GM12878 (cell line): Measurements from ENCODE around the gene HIRIP3. TPM values are rescaled to one million over a fixed set of nuclear protein-coding genes. Genes with fewer than 3 reads are reported as not detected.

Source experiments
- ATAC-seq: fragments of 200-7000 bp; cut with Tn5 transposase; 3 replicates; pipeline ENCODE4 v1.9.1; 2020; ENCODE audit warnings: mild to moderate bottlenecking, moderate library complexity
- BruUV-seq: library from RNA; stranded (reverse); fragments of 400-500 nt; replicated peaks from 2 replicates; lab custom pipeline; 2021; lab: Mats Ljungman, UMichigan
- CTCF ChIA-PET: fragments of 300-600 bp; sonication (Branson Sonifier 250); formaldehyde crosslinking; extraction: SDS; loops from one replicate; lab custom pipeline; 2021; ENCODE audit warnings: inconsistent platforms; lab: Yijun Ruan, JAX
- POLR2A ChIA-PET: fragments of 350-600 bp; formaldehyde crosslinking; extraction: SDS; loops from one replicate; lab custom pipeline; 2021; ENCODE audit warnings: inconsistent platforms; lab: Charles Lee
- RAD21 ChIA-PET: fragments of 300-600 bp; sonication (Branson Sonifier 250); formaldehyde crosslinking; loops from one replicate; lab custom pipeline; 2023; ENCODE audit warnings: antibody characterized with exemption; ENCODE audit not compliant: unreplicated experiment; lab: Charles Lee
- SMC1A ChIA-PET: fragments of 300-600 bp; sonication (Branson Sonifier 250); formaldehyde crosslinking; loops from one replicate; lab custom pipeline; 2023; ENCODE audit not compliant: unreplicated experiment, uncharacterized antibody; lab: Charles Lee
- DNase-seq: peaks from one replicate; pipeline ENCODE4 v3.0.0-alpha.2; 2011; ENCODE audit warnings: low read depth, low spot score
- FAIRE-seq: peaks from 3 replicates; lab custom pipeline; 2011; peaks lifted over from hg19 to GRCh38; lab: Jason Lieb, UNC
- H2AFZ ChIP-seq: 2 replicates; pipeline ENCODE4 v1.6.0; 2011; ENCODE audit warnings: low read depth, low read length, control low read depth; ENCODE audit not compliant: control insufficient read depth
- H3K27ac ChIP-seq: 2 replicates; pipeline ENCODE4 v1.5.1; 2011; ENCODE audit warnings: control low read depth; ENCODE audit not compliant: control insufficient read depth, insufficient read depth
- H3K27me3 ChIP-seq, 2 experiments: replicated peaks in 1 of 2; 2 replicates each; pipeline versions ENCODE4 v1.6.0 to v1.6.1; 2011; ENCODE audit warnings: low read length in 1 of 2; ENCODE audit not compliant: control insufficient read depth in 2 of 2, insufficient read depth in 2 of 2
- H3K36me3 ChIP-seq, 2 experiments: 2 replicates each; pipeline ENCODE4 v1.5.1; 2011; ENCODE audit warnings: low read length in 1 of 2; ENCODE audit not compliant: control insufficient read depth in 2 of 2, insufficient read depth in 2 of 2
- H3K4me1 ChIP-seq: 2 replicates; pipeline ENCODE4 v1.6.1; 2011; ENCODE audit warnings: mild to moderate bottlenecking, low read length, moderate library complexity, mixed read lengths; ENCODE audit not compliant: control insufficient read depth, insufficient read depth
- H3K4me2 ChIP-seq: 2 replicates; pipeline ENCODE4 v1.6.0; 2011; ENCODE audit warnings: control low read depth; ENCODE audit not compliant: control insufficient read depth, insufficient read depth
- H3K4me3 ChIP-seq: fragments of 200-600 bp; sonication (generic); 2 replicates; pipeline ENCODE4 v1.5.1; 2016
- H3K79me2 ChIP-seq: 2 replicates; pipeline ENCODE4 v1.6.0; 2011; ENCODE audit warnings: low read length; ENCODE audit not compliant: control insufficient read depth, insufficient read depth
- H3K9ac ChIP-seq: 2 replicates; pipeline ENCODE4 v1.8.0; 2011; ENCODE audit warnings: low read length, control low read depth, mixed read lengths; ENCODE audit not compliant: control insufficient read depth, insufficient read depth
- H3K9me3 ChIP-seq: replicated peaks from 3 replicates; pipeline ENCODE4 v1.5.1; 2011; ENCODE audit warnings: mild to moderate bottlenecking, low read length; ENCODE audit not compliant: control insufficient read depth, insufficient read depth
- H4K20me1 ChIP-seq: 2 replicates; pipeline ENCODE4 v1.6.0; 2011; ENCODE audit not compliant: control insufficient read depth, insufficient read depth
- POLR2A ChIP-seq: IDR thresholded peaks from 2 replicates; pipeline ENCODE4 v1.6.1; 2011; ENCODE audit warnings: low read depth, mild to moderate bottlenecking, low read length
- RB1 ChIP-seq: fragments of 450-650 bp; formaldehyde crosslinking; IDR thresholded peaks from 2 replicates; pipeline ENCODE4 v1.6.1; 2017; ENCODE audit warnings: mild to moderate bottlenecking, borderline replicate concordance
- YY1 ChIP-seq: IDR thresholded peaks from 2 replicates; pipeline ENCODE4 v1.6.1; 2011; ENCODE audit warnings: low read depth, mild to moderate bottlenecking, low read length
- ZNF384 ChIP-seq: IDR thresholded peaks from 2 replicates; pipeline ENCODE4 v1.6.1; 2012; ENCODE audit warnings: low read depth, mild to moderate bottlenecking, low read length, improper control_type of control experiment, borderline replicate concordance
- WGBS: methylation state at CpG from one replicate; pipeline ENCODE4 v1.1.6; 2016; ENCODE audit warnings: low lambda C conversion rate; ENCODE audit not compliant: insufficient replicate concordance, insufficient coverage; ENCODE audit errors: missing lambda C conversion rate; 5-methylcytosine and 5-hydroxymethylcytosine counted together
- in situ Hi-C: fragments of 300-500 bp; cut with MboI; formaldehyde crosslinking; loops from 9 replicates; pipeline ENCODE4 v1.14.3; 2018; ENCODE audit warnings: mixed read lengths
- intact Hi-C: fragments of 100-400 bp; cut with micrococcal nuclease; formaldehyde crosslinking; loops from one replicate; pipeline ENCODE4 v1.14.2; 2022; ENCODE audit not compliant: unreplicated experiment
- polyA plus RNA-seq, 11 experiments: library from polyadenylated mRNA; depleted of rRNA in 4 of 11; unstranded in 6 of 11; stranded (reverse) in 5 of 11; fragments of >200 nt; fragmentation: Nextera tagmentation in 4 of 11; fragmentation: Illumina TruSeq in 1 of 11; extraction: Ambion mirVana in 4 of 11; extraction: Trizol in 1 of 11; gene quantifications; 1 replicate in 1 of 11; 2 replicates in 10 of 11; pipeline versions ENCODE4 v1.2.1 to v1.2.3, GENCODE V29; 2011 to 2016; ENCODE audit warnings: inconsistent platforms in 2 of 11, missing spikeins in 2 of 11, low read depth in 1 of 11
- total RNA-seq, 4 experiments: library from RNA; depleted of rRNA in 3 of 4; stranded (reverse); fragments of >200 nt in 3 of 4; fragmentation: Illumina TruSeq in 1 of 4; extraction: Trizol in 1 of 4; gene quantifications; 2 replicates each; pipeline versions ENCODE4 v1.2.1 to v1.2.3, GENCODE V29; 2013 to 2021
- TF ChIP-seq, protein P1 (sequence below): IDR thresholded peaks from 2 replicates; pipeline ENCODE4 v1.6.1; 2011; ENCODE audit warnings: mild to moderate bottlenecking, low read depth, low read length, moderate library complexity; ENCODE audit not compliant: insufficient replicate concordance
- TF ChIP-seq, protein P2 (sequence below): IDR thresholded peaks from 2 replicates; pipeline ENCODE4 v1.6.1; 2012; ENCODE audit warnings: low read depth, low read length, improper control_type of control experiment

HIRIP3 gene
- total and polyA plus RNA-seq, 10 of the 15 experiments (the other 5 are each of a cell fraction or from before 2014, with no cell fraction given): 4.1 to 43.5 (median 23.9) TPM

DNA sequence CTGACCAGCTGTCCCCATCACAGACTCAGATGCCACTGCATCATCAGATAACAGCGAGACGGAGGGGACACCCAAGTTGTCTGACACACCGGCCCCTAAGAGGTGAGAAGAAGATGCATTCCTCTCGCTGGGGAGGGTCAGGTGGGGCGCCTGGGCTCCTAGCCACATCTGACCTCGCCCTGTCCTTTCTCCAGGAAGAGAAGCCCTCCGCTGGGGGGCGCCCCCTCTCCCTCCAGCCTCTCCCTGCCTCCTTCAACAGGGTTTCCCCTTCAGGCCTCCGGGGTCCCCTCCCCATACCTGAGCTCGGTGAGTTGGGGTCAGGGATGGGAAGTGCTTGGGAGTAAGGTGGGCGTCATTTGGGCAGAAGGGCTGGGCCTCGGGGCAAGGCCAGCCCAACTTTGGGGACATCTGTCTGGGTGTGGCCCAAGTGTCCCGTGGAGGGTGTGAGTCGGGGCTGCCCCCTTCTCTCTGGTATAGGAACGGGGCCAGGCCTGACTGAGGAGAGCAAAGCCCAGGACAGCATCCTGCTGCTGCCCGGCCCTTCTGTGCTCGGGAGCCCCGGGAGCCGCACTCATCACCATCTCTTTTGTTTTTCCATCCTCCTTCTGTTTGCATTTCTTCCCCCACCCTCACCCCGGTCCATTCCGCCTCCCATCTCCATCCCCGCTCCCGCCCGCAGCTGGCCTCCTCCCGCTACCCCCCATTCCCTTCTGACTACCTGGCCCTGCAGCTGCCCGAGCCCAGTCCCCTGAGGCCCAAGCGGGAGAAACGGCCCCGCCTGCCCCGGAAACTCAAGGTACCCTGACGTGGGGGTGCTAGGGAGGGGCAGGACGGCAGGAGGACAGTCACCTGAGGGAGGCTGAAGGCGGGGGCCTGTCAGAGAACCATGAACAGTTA is 5.6 kb upstream of the HIRIP3 start:
- TF ChIP-seq, protein P1, sequence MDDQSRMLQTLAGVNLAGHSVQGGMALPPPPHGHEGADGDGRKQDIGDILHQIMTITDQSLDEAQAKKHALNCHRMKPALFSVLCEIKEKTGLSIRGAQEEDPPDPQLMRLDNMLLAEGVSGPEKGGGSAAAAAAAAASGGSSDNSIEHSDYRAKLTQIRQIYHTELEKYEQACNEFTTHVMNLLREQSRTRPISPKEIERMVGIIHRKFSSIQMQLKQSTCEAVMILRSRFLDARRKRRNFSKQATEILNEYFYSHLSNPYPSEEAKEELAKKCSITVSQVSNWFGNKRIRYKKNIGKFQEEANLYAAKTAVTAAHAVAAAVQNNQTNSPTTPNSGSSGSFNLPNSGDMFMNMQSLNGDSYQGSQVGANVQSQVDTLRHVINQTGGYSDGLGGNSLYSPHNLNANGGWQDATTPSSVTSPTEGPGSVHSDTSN: no peak
- TF ChIP-seq POLR2A (0 out of 2 replicates have a peak, but pooled peaks have one; percentile 32), RB1 (no peak), ZNF384 (no peak), YY1 (no peak)
- TF ChIP-seq, protein P2, sequence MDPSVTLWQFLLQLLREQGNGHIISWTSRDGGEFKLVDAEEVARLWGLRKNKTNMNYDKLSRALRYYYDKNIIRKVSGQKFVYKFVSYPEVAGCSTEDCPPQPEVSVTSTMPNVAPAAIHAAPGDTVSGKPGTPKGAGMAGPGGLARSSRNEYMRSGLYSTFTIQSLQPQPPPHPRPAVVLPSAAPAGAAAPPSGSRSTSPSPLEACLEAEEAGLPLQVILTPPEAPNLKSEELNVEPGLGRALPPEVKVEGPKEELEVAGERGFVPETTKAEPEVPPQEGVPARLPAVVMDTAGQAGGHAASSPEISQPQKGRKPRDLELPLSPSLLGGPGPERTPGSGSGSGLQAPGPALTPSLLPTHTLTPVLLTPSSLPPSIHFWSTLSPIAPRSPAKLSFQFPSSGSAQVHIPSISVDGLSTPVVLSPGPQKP: no peak
- no peak overlapping the region for H3K4me3 ChIP-seq
- H3K36me3 ChIP-seq: peaks cover 0 to 8% of the 10 kb centered on the region in 2 experiments
- no peak overlapping the region for H3K27ac ChIP-seq
- no peaks in the 10 kb centered on the region for H3K27me3 ChIP-seq
- H4K20me1 ChIP-seq: no peaks in the 10 kb centered on the region
- no peak for ATAC-seq
- 85% methylated on average over 24 of the region's 33 CpGs for WGBS
- intact Hi-C loops: no loop called here
- H3K9me3 ChIP-seq: no peaks in the 10 kb centered on the region
- no peak overlapping the region for H3K4me2 ChIP-seq
- RAD21 ChIA-PET: no interaction called here
- no peak overlapping the region for H2AFZ ChIP-seq
- in situ Hi-C loops: loop anchor here (25.0 kb wide), 1 partner anchor 889 kb away; no protein-coding TSS in a partner anchor
- SMC1A ChIA-PET: no interaction called here
- peaks cover 10% of the 10 kb centered on the region for H3K79me2 ChIP-seq
- POLR2A ChIA-PET: no interaction called here
- no TSS peak for BruUV-seq
- FAIRE-seq: no peak
- no peak for DNase-seq
- no peak overlapping the region for H3K9ac ChIP-seq
- CTCF ChIA-PET: interaction anchor here (1.0 kb wide), 1 partner anchor 91 kb away, joined by 3 read pairs; the partner anchor contains the start of gene TBX6
- H3K4me1 ChIP-seq: peaks cover 3% of the 10 kb centered on the region; the same call in 1 of the 2 replicates
